T-helper 2 cell treated with Interferon-gamma antibody and Interleukin-4, amounts not matched to agents 5 μg/mL and 100 μg/mL, for 36 hours (primary cell): ENCODE results near the gene ARHGAP11B.
"Not testable (repeated sequence)": the region's sequence is repeated elsewhere in the genome, so short reads cannot be mapped to it uniquely, and the experiment has no call there.

Experiments
- DNase-seq: peaks from one replicate; pipeline ENCODE4 v3.0.0; 2021; ENCODE audit warnings: low spot score
- H3K27ac Mint-ChIP-seq: one replicate; pipeline ENCODE4 v1.8.0; 2021; ENCODE audit warnings: mild to moderate bottlenecking, mixed read lengths
- H3K27me3 Mint-ChIP-seq: one replicate; pipeline ENCODE4 v1.8.0; 2021; ENCODE audit warnings: low read depth, mixed read lengths
- H3K36me3 Mint-ChIP-seq: one replicate; pipeline ENCODE4 v1.8.0; 2021; ENCODE audit warnings: low read depth, mixed read lengths
- H3K4me1 Mint-ChIP-seq: one replicate; pipeline ENCODE4 v1.8.0; 2021; ENCODE audit warnings: low read depth, mixed read lengths
- H3K4me3 Mint-ChIP-seq: one replicate; pipeline ENCODE4 v1.8.0; 2022; ENCODE audit warnings: mild to moderate bottlenecking, moderate library complexity, mixed read lengths
- H3K9me3 Mint-ChIP-seq: one replicate; pipeline ENCODE4 v1.8.0; 2021; ENCODE audit warnings: mixed read lengths

The ARHGAP11B gene

DNA sequence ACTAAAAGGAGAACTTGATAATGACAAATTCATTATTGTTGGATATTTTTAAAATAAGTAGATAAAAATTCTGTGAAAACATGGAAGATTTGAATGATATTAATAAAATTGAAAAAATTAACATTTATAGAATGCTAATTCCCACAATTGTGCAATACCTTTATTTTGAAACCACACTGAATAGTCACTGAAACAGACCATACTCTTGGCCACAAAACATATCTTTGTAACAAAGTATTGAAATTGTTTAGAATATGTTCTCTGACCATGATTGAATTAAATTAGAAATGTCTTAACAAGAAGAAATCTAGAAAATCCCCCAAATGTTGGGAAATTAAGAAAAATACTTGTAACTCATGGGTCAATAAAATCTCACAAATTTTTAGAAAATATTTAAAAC lies 49.2 kb downstream of the ARHGAP11B start:
- H3K36me3 Mint-ChIP-seq: peaks cover 42% of the 10 kb centered on the region
- no peak for DNase-seq
- no peaks in the 10 kb centered on the region for H3K27me3 Mint-ChIP-seq
- H3K9me3 Mint-ChIP-seq: no peaks in the 10 kb centered on the region
- no peak overlapping the region for H3K4me3 Mint-ChIP-seq
- no peaks in the 10 kb centered on the region for H3K4me1 Mint-ChIP-seq
- H3K27ac Mint-ChIP-seq: no peak overlapping the region

DNA sequence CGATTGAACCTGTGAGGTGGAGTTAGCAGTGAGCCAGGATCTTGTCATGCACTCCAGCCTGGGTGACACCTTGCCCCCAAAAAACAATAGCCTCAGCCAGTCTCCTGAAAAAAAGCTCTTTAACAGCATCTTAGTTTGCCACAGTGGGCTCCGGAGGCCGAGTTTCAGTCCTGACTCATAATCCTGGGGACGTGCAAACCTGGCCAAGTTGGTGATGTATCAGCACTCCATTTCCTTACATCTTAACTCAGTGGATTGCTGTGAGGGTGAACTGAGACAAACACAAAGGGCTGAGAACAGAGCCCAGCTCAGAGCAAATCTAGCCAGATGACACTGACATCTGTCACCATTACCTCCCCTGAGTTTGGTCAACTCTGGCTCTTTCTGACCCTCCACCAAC lies 50.0 kb downstream of the ARHGAP11B start:
- H3K27ac Mint-ChIP-seq, H3K9me3 Mint-ChIP-seq, H3K27me3 Mint-ChIP-seq, H3K4me3 Mint-ChIP-seq, H3K4me1 Mint-ChIP-seq, DNase-seq: not testable (repeated sequence)
- H3K36me3 Mint-ChIP-seq: peaks cover 36% of the 10 kb centered on the region

DNA sequence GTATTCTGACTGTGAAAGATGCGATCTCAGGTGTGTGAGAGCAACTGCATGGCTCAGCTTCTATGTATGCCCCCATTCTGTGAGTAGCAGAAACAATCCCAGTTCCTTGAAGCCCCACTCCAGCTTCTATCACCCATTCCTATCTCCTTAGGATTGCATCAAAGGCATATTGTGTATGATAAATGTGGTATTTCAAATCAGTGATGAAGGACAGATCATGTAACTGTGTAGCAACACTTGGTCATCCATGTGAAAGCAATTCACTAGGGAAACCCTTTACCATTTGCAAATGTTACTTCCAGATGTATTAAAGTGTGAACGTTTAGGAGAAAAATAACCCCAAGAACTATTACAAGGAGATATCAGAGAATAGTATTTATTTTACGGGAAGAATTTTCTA lies 55.1 kb downstream of the ARHGAP11B start:
- H3K27ac Mint-ChIP-seq, H3K4me1 Mint-ChIP-seq, H3K4me3 Mint-ChIP-seq, H3K9me3 Mint-ChIP-seq, H3K27me3 Mint-ChIP-seq, DNase-seq: not testable (repeated sequence)
- H3K36me3 Mint-ChIP-seq: peaks cover 30% of the 10 kb centered on the region

DNA sequence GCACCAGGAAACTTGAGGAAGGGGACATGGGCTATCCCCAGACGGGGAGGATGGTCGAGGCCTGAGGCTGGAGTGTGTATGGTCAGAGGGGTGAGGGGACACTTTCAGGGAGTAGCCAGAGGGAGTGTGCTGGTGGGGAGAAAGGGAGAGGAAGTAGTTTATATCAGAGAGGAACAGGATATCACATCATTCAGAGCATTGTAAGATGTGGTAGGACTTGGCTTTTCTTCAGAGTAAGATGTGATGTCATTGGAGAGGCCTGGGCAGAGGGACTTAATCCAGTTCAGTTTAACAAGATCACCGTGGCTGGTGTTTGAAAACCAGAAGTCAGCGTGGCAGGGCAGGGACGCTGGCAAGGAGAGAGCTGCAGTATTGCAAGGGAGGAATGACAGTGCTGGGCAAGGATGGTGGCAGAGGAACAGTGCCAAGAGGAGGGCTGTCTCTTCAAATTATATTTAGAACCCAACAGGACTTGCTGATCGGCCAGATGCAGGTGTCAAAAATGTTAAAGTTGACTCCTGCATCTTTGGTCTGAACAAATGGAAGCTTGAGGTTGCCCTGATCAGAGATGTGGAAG lies 59.9 kb downstream of the ARHGAP11B start:
- not testable (repeated sequence) for H3K4me3 Mint-ChIP-seq, H3K27me3 Mint-ChIP-seq, DNase-seq, H3K9me3 Mint-ChIP-seq, H3K4me1 Mint-ChIP-seq
- Mint-ChIP-seq H3K27ac (peak overlapping the region; percentile 84), H3K36me3 (peaks cover 32% of the 10 kb centered on the region)

DNA sequence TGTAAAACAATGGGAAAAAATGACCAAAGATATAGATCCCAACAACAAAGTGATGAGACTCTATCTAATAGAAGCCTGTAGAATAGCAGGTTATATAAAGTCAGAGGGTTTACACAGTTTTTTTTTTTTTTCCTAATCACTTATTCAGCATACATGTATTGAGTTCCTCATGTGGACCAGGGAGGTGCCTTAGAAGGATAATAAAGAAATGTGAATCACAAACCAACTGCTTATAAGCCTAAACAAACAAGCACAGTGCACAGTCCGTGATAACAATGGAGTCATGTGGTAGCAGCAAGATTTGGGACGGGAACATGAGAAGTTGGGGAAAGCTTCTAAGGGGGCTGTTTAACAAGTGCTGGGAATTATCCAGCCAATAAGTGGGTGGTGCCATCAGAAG lies 60.7 kb downstream of the ARHGAP11B start:
- not testable (repeated sequence) for H3K27me3 Mint-ChIP-seq, H3K9me3 Mint-ChIP-seq, H3K27ac Mint-ChIP-seq, DNase-seq, H3K4me3 Mint-ChIP-seq, H3K4me1 Mint-ChIP-seq
- peaks cover 34% of the 10 kb centered on the region for H3K36me3 Mint-ChIP-seq
